HEK293 (cell line): Measurements from ENCODE around the gene CRYBB3.

Source experiments
- CTCF ChIA-PET: fragments of 350-600 bp; formaldehyde crosslinking; extraction: SDS; loops from one replicate; lab custom pipeline; 2021; ENCODE audit warnings: antibody characterized with exemption; lab: Yijun Ruan, JAX
- POLR2A ChIA-PET: fragments of 300-600 bp; formaldehyde crosslinking; extraction: SDS; loops from one replicate; lab custom pipeline; 2020; ENCODE audit warnings: antibody characterized with exemption, inconsistent platforms; lab: Yijun Ruan, JAX
- H3K27ac ChIP-seq: fragments of 200-500 bp; sonication (Bioruptor generic); 2 replicates; pipeline ENCODE4 v1.5.1; 2014; ENCODE audit warnings: low read depth, low read length, control low read depth, inconsistent platforms; ENCODE audit errors: extremely low read depth
- H3K36me3 ChIP-seq, 2 experiments: fragments of 200-500 bp in 1 of 2; sonication (Bioruptor generic) in 1 of 2; 1 replicate in 1 of 2; 2 replicates in 1 of 2; pipeline ENCODE4 v1.5.1; 2014 to 2017; ENCODE audit warnings: inconsistent platforms in 2 of 2, low read length in 2 of 2; ENCODE audit not compliant: control insufficient read depth in 2 of 2, insufficient read depth in 1 of 2
- H3K4me1 ChIP-seq: fragments of 200-500 bp; sonication (Bioruptor generic); 2 replicates; pipeline ENCODE4 v1.5.1; 2014; ENCODE audit warnings: mild to moderate bottlenecking, low read length, inconsistent platforms; ENCODE audit not compliant: control insufficient read depth, insufficient read depth
- H3K4me3 ChIP-seq: 2 replicates; pipeline ENCODE4 v1.5.1; 2011; ENCODE audit warnings: low read depth, mild to moderate bottlenecking, control low read depth, low read length, moderate library complexity
- H3K9me3 ChIP-seq: fragments of 200-500 bp; sonication (Bioruptor generic); 2 replicates; pipeline ENCODE4 v1.5.1; 2014; ENCODE audit warnings: low read depth, low read length, inconsistent platforms; ENCODE audit not compliant: control insufficient read depth, insufficient read depth
- EGR2 ChIP-seq: fragments of 450-650 bp; formaldehyde crosslinking; IDR thresholded peaks from 2 replicates; pipeline ENCODE4 v1.5.1; 2016; ENCODE audit warnings: low read depth, missing biosample characterization, missing genetic modification characterization
- HIC1 ChIP-seq: fragments of 450-650 bp; formaldehyde crosslinking; IDR thresholded peaks from 2 replicates; pipeline ENCODE4 v1.5.1; 2016; ENCODE audit warnings: missing biosample characterization, missing genetic modification characterization
- KLF10 ChIP-seq: fragments of 450-650 bp; IDR thresholded peaks from 2 replicates; pipeline ENCODE4 v1.5.1; 2018; ENCODE audit warnings: missing biosample characterization, mild to moderate bottlenecking, missing genetic modification characterization
- TCF7L2 ChIP-seq: IDR thresholded peaks from 2 replicates; pipeline ENCODE4 v1.6.1; 2011; ENCODE audit warnings: low read depth, mild to moderate bottlenecking, inconsistent platforms, low read length, moderate library complexity, borderline replicate concordance
- ZBTB26 ChIP-seq: fragments of 450-650 bp; formaldehyde crosslinking; optimal IDR thresholded peaks from 2 replicates; pipeline ENCODE3; 2016; ENCODE audit warnings: missing biosample characterization, mild to moderate bottlenecking, missing genetic modification characterization
- ZNF112 ChIP-seq: fragments of 450-650 bp; formaldehyde crosslinking; IDR thresholded peaks from 2 replicates; pipeline ENCODE4 v1.5.0; 2017; ENCODE audit warnings: missing biosample characterization, missing genetic modification characterization
- ZNF221 ChIP-seq: fragments of 450-650 bp; formaldehyde crosslinking; IDR thresholded peaks from 2 replicates; pipeline ENCODE4 v1.5.1; 2017; ENCODE audit warnings: missing biosample characterization, missing genetic modification characterization, borderline replicate concordance
- ZNF37A ChIP-seq: fragments of 450-650 bp; IDR thresholded peaks from 2 replicates; pipeline ENCODE4 v1.5.1; 2018; ENCODE audit warnings: missing biosample characterization, missing genetic modification characterization
- ZNF394 ChIP-seq: fragments of 450-650 bp; formaldehyde crosslinking; IDR thresholded peaks from 2 replicates; pipeline ENCODE4 v1.5.1; 2016; ENCODE audit warnings: missing biosample characterization, missing genetic modification characterization, mild to moderate bottlenecking, moderate library complexity, borderline replicate concordance
- ZNF404 ChIP-seq: fragments of 450-650 bp; formaldehyde crosslinking; IDR thresholded peaks from 2 replicates; pipeline ENCODE4 v1.5.1; 2017; ENCODE audit warnings: missing biosample characterization, missing genetic modification characterization
- ZNF514 ChIP-seq: fragments of 450-650 bp; formaldehyde crosslinking; IDR thresholded peaks from 2 replicates; pipeline ENCODE4 v1.5.1; 2016; ENCODE audit warnings: missing biosample characterization, missing genetic modification characterization
- ZNF544 ChIP-seq: fragments of 450-650 bp; formaldehyde crosslinking; IDR thresholded peaks from 2 replicates; pipeline ENCODE4 v1.5.0; 2017; ENCODE audit warnings: missing biosample characterization, missing genetic modification characterization
- ZNF600 ChIP-seq: fragments of 450-650 bp; formaldehyde crosslinking; IDR thresholded peaks from 2 replicates; pipeline ENCODE4 v1.5.1; 2016; ENCODE audit warnings: missing biosample characterization, missing genetic modification characterization
- ZNF791 ChIP-seq: fragments of 450-650 bp; formaldehyde crosslinking; IDR thresholded peaks from 2 replicates; pipeline ENCODE4 v1.5.1; 2016; ENCODE audit warnings: missing biosample characterization, missing genetic modification characterization
- TF ChIP-seq, protein P1 (sequence below): fragments of 450-650 bp; formaldehyde crosslinking; IDR thresholded peaks from 2 replicates; pipeline ENCODE4 v1.5.1; 2016; ENCODE audit warnings: missing biosample characterization, missing genetic modification characterization

CRYBB3 gene

GRCh38 chr22:25192406-25192805 is 7.3 kb upstream of the CRYBB3 start (continued):
- no peak for TF ChIP-seq ZBTB26 (tag by site-specific recombination)
- no peak for TF ChIP-seq ZNF404 (tag by site-specific recombination)
- no peak for TF ChIP-seq ZNF394 (tag by site-specific recombination)

GRCh38 chr22:25193130-25193529 is 6.5 kb upstream of the CRYBB3 start:
- CTCF ChIA-PET = interaction anchor here (0.6 to 1.6 kb wide), 3 partner anchors 9 to 136 kb away, joined by 3 to 10 read pairs (median 3); no protein-coding TSS in a partner anchor
- no peaks in the 10 kb centered on the region for H3K9me3 ChIP-seq
- no peak for TF ChIP-seq ZNF544 (tag by site-specific recombination)
- TF ChIP-seq ZNF37A = no peak
- TF ChIP-seq ZNF600 = no peak
- TF ChIP-seq HIC1 (tag by site-specific recombination) = no peak
- TF ChIP-seq ZNF112 (tag by site-specific recombination) = no peak
- TF ChIP-seq EGR2 (tag by site-specific recombination) = no peak
- no peak for TF ChIP-seq ZNF791 (tag by site-specific recombination)
- TF ChIP-seq ZNF221 = no peak
- no peaks in the 10 kb centered on the region for H3K4me1 ChIP-seq
- H3K36me3 ChIP-seq = peaks cover 4 to 38% of the 10 kb centered on the region in 2 experiments; a peak in 2 of 3 replicates
- POLR2A ChIA-PET = no interaction called here
- H3K4me3 ChIP-seq = no peak overlapping the region
- H3K27ac ChIP-seq = no peak overlapping the region

DNA sequence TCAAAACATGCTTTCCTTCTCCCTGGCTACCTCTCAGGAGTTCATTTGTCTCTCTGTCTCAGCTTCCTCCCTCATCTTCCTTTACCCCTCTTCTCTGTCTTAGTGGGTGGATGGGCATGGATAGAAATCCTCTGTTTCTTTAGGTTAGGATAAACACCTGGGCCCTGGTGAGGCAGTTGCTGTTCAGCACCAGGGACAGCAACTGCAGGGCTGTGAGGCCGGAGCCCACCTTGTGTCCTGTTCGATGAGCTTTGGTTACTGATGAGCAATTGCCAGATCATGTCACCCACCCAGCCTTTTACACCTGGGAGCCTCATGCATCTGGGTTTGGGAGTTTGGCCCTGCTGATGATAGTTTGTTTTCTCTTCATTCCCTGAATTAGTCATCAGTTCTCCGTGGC is 6.1 kb upstream of the CRYBB3 start:
- Histone ChIP-seq H3K4me3 (no peak overlapping the region), H3K4me1 (no peaks in the 10 kb centered on the region), H3K36me3 (peaks cover 4 to 38% of the 10 kb centered on the region in 2 experiments; a peak in 2 of 3 replicates), H3K9me3 (no peaks in the 10 kb centered on the region), H3K27ac (no peak overlapping the region)
- CTCF ChIA-PET = interaction anchor here (0.6 to 1.7 kb wide), 6 partner anchors 9 to 239 kb away, joined by 3 to 10 read pairs (median 3); no protein-coding TSS in a partner anchor
- TF ChIP-seq ZNF514 (no peak), KLF10 (no peak), TCF7L2 (no peak)
- TF ChIP-seq, protein P1, sequence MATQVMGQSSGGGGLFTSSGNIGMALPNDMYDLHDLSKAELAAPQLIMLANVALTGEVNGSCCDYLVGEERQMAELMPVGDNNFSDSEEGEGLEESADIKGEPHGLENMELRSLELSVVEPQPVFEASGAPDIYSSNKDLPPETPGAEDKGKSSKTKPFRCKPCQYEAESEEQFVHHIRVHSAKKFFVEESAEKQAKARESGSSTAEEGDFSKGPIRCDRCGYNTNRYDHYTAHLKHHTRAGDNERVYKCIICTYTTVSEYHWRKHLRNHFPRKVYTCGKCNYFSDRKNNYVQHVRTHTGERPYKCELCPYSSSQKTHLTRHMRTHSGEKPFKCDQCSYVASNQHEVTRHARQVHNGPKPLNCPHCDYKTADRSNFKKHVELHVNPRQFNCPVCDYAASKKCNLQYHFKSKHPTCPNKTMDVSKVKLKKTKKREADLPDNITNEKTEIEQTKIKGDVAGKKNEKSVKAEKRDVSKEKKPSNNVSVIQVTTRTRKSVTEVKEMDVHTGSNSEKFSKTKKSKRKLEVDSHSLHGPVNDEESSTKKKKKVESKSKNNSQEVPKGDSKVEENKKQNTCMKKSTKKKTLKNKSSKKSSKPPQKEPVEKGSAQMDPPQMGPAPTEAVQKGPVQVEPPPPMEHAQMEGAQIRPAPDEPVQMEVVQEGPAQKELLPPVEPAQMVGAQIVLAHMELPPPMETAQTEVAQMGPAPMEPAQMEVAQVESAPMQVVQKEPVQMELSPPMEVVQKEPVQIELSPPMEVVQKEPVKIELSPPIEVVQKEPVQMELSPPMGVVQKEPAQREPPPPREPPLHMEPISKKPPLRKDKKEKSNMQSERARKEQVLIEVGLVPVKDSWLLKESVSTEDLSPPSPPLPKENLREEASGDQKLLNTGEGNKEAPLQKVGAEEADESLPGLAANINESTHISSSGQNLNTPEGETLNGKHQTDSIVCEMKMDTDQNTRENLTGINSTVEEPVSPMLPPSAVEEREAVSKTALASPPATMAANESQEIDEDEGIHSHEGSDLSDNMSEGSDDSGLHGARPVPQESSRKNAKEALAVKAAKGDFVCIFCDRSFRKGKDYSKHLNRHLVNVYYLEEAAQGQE = peak; percentile 94
- POLR2A ChIA-PET = no interaction called here
